GM18511 (cell line): ENCODE data around the gene ACADS.

Source experiments
- ATAC-seq: cut with Tn5 transposase; IDR thresholded peaks from one replicate; pipeline ENCODE4 v1.9.1; 2021; ENCODE audit warnings: mild to moderate bottlenecking, moderate library complexity; ENCODE audit not compliant: unreplicated experiment

Gene ACADS

DNA sequence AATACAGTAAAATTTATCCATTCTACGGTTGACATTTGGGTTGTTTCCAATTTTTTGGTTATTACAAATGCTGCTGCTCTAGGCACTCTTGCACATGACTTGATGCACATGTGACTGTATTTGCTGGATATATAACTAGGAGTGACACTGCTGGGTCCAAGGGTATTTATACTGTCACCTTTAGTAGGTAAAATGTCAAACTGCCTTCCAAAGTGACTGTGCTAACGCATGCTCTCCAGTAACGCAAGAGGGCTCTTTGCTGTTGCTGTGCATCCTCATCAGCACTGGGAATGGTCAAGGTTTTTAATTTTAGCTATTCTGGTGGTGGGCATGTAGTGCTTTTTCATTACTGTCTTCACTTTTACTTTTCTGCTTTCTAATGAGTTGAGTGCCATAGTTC lies 62.3 kb downstream of the ACADS start:
- no peak for ATAC-seq
